ENCODE results near the gene NKG7.

Gene NKG7

DNA sequence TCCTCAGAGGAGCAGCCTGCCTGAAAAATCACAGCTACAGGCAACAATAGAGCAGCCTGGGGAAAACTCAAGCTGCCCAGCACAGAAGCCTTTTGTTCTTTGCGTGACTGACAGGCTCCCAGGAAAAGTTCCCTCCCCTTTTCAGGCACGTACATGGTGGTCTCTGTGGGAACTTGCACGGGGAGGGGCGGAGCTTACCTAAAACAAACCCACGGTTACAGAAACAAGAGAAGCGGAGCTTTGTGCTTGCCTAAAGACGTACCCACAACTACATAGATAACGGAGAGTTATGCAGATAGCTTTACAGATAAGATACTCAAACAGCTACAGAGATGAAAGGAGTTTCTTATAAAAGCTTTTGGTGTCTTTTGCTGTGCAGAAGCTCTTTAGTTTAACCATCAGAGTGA, 17.7 kb downstream of the NKG7 start:
- no peak for DNase-seq (ENCODE audit: low read depth)
- Histone ChIP-seq H3K4me3 (ENCODE audit: low read length) (no peak overlapping the region), H3K27me3 (replicated peaks; ENCODE audit: control insufficient read depth, insufficient read depth, low read length) (no peaks in the 10 kb centered on the region), H3K9ac (ENCODE audit: low read length) (no peak overlapping the region), H3K9me3 (ENCODE audit: control insufficient read depth, low read length) (no peaks in the 10 kb centered on the region), H3K4me1 (ENCODE audit: control insufficient read depth, insufficient read depth, low read length) (peaks cover 29% of the 10 kb centered on the region), H3K36me3 (ENCODE audit: control insufficient read depth, insufficient read depth, low read length, severe bottlenecking) (peaks cover 40% of the 10 kb centered on the region)

DNA sequence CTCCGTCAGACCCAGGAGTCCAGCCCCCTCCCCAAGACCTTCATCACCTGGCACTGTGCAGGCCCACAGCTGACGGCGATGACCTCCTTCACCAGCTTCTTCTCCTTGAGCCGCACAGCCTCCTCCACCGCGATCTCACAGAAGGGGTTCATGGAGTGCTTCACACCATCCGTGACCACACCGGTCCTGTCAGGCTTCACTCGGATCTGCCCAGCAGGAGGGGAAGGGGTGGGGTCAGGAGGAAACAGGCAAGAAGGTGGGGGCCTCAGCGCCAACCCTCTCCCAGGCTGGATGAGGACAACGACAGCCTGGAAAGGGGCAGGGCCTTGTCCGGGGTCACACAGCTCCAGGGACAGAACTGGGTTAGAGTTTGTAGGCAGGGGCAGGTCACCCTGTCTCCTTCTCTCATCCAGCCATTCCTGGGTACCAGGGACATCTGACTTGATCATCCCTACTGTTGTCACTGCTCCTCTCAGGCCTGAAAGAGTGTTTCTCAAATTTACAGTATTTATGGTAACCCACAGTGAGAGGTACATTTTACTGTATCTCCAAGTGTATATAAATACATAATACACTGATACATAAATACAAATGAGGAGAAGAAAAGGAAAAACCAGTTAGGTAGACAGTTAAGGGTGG, 18.2 kb downstream of the NKG7 start:
- no peak for DNase-seq (ENCODE audit: low read depth)
- Histone ChIP-seq H3K9ac (ENCODE audit: low read length) (no peak overlapping the region), H3K9me3 (ENCODE audit: control insufficient read depth, low read length) (no peaks in the 10 kb centered on the region), H3K4me3 (ENCODE audit: low read length) (no peak overlapping the region), H3K27me3 (replicated peaks; ENCODE audit: control insufficient read depth, insufficient read depth, low read length) (no peaks in the 10 kb centered on the region), H3K4me1 (ENCODE audit: control insufficient read depth, insufficient read depth, low read length) (peaks cover 24% of the 10 kb centered on the region), H3K36me3 (ENCODE audit: control insufficient read depth, insufficient read depth, low read length, severe bottlenecking) (peaks cover 45% of the 10 kb centered on the region)

DNA sequence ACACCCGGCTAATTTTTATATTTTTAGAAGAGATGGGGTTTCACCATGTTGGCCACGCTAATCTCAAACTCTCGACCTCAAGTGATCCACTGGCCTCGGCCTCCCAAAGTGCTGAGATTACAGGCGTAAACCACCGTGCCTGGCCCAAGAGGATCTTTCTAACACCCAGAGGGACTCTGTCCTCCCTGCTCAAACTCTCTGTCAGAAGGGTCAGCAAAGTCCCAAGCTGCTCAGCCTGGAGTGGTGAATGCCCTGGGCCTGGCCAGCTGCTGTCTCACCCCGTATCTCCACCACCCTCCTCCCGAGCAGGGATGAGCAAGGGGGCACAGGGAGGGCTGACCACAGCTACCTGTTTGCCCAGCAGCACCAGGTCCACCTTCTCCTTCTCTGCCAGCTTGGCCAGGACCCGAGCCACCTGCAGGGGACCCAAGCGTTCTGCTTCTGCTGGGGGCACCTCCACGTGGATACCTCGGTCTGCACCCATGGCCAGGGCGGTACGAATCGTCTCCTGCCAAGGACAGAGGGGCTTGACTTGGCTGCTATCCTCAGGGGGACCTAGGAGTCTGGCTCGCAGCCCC, 19.6 kb downstream of the NKG7 start:
- H3K27me3 ChIP-seq (replicated peaks; ENCODE audit: control insufficient read depth, insufficient read depth, low read length), result no peaks in the 10 kb centered on the region
- no peak overlapping the region for H3K9ac ChIP-seq (ENCODE audit: low read length)
- H3K4me3 ChIP-seq (ENCODE audit: low read length), result no peak overlapping the region
- no peak for DNase-seq (ENCODE audit: low read depth)
- H3K36me3 ChIP-seq (ENCODE audit: control insufficient read depth, insufficient read depth, low read length, severe bottlenecking), result peaks cover 55% of the 10 kb centered on the region
- no peaks in the 10 kb centered on the region for H3K9me3 ChIP-seq (ENCODE audit: control insufficient read depth, low read length)
- peaks cover 15% of the 10 kb centered on the region for H3K4me1 ChIP-seq (ENCODE audit: control insufficient read depth, insufficient read depth, low read length)

DNA sequence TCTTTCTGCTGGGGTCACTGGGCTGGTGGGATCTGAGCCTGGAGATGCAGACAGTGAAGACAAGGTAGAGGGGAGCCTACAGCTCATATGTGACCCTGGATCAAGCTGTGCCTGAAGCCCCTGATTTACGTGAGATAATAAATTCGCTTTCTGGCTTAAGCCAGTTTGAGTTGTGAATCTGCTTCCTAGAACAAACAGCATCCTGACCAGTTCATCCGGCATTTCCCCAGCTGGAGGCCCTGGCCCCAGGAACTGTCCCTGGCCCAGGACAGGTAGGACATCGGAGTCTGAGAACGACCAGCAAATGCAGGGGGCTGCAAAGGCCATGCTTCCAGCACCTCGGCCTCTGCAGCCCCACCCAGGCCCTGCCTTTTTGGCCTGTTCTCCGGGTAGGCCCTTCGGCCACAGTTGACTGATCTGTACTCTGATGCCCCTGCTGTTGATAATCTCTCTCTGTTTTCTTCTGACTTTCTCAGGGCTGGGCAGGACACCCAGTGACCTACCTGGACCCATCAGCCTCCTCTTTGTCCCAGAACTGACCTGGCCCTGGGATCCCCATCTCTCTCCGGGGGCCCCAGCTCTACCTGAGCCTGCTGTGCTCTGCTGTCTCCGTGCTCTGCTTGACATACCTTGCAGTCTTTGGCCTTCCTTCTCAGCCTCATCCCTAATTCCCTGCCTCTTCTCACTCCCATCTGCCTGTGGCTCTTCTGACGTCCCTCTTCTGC, 21.0 kb downstream of the NKG7 start:
- Histone ChIP-seq H3K4me3 (ENCODE audit: low read length) (no peak overlapping the region), H3K9me3 (ENCODE audit: control insufficient read depth, low read length) (no peaks in the 10 kb centered on the region), H3K36me3 (ENCODE audit: control insufficient read depth, insufficient read depth, low read length, severe bottlenecking) (peaks cover 66% of the 10 kb centered on the region), H3K27me3 (replicated peaks; ENCODE audit: control insufficient read depth, insufficient read depth, low read length) (no peaks in the 10 kb centered on the region), H3K4me1 (ENCODE audit: control insufficient read depth, insufficient read depth, low read length) (peaks cover 13% of the 10 kb centered on the region), H3K9ac (ENCODE audit: low read length) (no peak overlapping the region)
- no peak for DNase-seq (ENCODE audit: low read depth)

DNA sequence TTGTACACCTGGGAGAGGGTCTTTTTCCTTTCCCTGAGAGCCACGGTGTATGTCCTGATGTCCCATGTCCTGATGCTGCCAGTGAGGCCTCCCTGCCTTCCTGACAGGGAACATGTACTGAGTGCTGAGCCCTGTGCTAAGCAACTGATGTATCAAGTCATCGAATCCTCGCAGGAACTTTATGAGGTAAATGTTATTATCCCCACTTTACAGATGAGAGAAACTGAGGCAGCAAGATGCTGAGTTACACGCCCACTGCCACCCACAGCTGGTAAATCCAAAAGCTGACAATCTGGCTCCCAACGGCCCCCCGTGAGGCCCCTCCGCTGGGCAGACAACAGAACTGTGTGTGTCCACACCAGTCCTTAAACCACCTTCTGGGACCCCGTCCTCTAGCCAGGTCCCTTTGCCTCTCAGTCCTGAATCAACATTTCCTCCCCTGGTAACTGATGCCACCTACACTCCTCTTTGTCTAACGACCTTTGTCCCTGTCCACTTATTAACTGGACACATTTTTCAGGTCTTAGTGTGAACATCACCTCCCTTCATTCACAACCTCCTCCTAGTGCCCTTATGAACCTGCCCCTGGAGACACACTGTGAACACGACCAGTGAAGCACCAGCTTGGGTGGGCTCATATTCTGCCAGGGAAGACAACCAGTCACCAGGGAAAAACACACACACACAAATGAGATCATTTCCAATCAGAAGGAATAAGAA, 25.1 kb downstream of the NKG7 start:
- H3K9ac ChIP-seq (ENCODE audit: low read length), result no peak overlapping the region
- no peaks in the 10 kb centered on the region for H3K9me3 ChIP-seq (ENCODE audit: control insufficient read depth, low read length)
- no peak for DNase-seq (ENCODE audit: low read depth)
- H3K36me3 ChIP-seq (ENCODE audit: control insufficient read depth, insufficient read depth, low read length, severe bottlenecking), result peaks cover 74% of the 10 kb centered on the region
- no peaks in the 10 kb centered on the region for H3K27me3 ChIP-seq (replicated peaks; ENCODE audit: control insufficient read depth, insufficient read depth, low read length)
- peaks cover 10% of the 10 kb centered on the region for H3K4me1 ChIP-seq (ENCODE audit: control insufficient read depth, insufficient read depth, low read length)
- no peak overlapping the region for H3K4me3 ChIP-seq (ENCODE audit: low read length)

DNA sequence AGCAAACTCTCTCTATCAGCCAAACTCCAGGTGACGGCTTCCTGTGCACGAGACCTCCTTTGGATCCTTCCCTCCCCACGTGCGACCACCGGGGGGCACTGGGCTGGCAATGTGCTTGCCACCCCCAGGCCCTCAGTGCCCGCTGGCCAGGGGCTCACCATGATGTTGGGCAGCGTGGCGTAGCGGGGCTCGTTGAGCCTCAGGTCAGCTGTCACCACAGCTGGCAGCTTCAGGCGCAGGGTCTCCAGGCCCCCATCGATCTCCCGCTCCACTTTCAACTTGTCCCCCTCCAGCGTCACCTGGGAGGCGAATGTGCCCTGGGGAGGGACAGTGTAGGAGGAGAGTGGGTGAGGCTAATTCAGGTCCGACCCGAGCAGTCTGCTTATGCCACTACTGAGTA, 25.7 kb downstream of the NKG7 start:
- Histone ChIP-seq H3K27me3 (replicated peaks; ENCODE audit: control insufficient read depth, insufficient read depth, low read length) (no peaks in the 10 kb centered on the region), H3K4me1 (ENCODE audit: control insufficient read depth, insufficient read depth, low read length) (peaks cover 10% of the 10 kb centered on the region), H3K36me3 (ENCODE audit: control insufficient read depth, insufficient read depth, low read length, severe bottlenecking) (peaks cover 68% of the 10 kb centered on the region), H3K9me3 (ENCODE audit: control insufficient read depth, low read length) (no peaks in the 10 kb centered on the region), H3K9ac (ENCODE audit: low read length) (no peak overlapping the region), H3K4me3 (ENCODE audit: low read length) (no peak overlapping the region)
- DNase-seq (ENCODE audit: low read depth), result no peak

DNA sequence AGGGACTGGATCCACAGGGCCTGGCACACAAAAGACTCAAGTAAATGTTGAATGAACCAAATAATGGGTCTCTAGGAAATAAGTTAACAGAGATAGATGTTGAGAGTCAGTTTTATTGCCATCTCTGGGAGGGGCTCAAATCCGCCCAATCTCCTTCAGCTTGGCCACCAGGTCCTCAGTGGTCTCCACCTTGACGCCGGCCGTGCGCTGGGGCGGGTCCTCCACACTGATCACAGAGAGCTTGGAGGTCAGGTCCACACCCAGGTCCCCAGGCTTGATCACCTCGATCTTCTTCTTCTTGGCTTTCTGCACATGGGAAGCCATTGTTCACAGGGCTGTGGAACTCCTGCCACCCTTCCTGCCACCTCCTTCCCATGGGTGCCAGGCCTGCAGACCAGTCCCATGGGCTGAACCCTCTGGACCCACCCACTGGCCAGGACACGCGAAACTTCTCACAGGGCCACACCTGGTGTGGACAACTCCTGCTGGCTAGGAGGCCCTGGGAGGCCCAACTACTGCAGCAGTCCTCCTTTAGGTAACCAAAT, 27.3 kb downstream of the NKG7 start:
- Histone ChIP-seq H3K4me1 (ENCODE audit: control insufficient read depth, insufficient read depth, low read length) (peaks cover 1% of the 10 kb centered on the region), H3K36me3 (ENCODE audit: control insufficient read depth, insufficient read depth, low read length, severe bottlenecking) (peaks cover 55% of the 10 kb centered on the region), H3K27me3 (replicated peaks; ENCODE audit: control insufficient read depth, insufficient read depth, low read length) (no peaks in the 10 kb centered on the region), H3K9me3 (ENCODE audit: control insufficient read depth, low read length) (no peaks in the 10 kb centered on the region), H3K4me3 (ENCODE audit: low read length) (no peak overlapping the region), H3K9ac (ENCODE audit: low read length) (no peak overlapping the region)
- no peak for DNase-seq (ENCODE audit: low read depth)

DNA sequence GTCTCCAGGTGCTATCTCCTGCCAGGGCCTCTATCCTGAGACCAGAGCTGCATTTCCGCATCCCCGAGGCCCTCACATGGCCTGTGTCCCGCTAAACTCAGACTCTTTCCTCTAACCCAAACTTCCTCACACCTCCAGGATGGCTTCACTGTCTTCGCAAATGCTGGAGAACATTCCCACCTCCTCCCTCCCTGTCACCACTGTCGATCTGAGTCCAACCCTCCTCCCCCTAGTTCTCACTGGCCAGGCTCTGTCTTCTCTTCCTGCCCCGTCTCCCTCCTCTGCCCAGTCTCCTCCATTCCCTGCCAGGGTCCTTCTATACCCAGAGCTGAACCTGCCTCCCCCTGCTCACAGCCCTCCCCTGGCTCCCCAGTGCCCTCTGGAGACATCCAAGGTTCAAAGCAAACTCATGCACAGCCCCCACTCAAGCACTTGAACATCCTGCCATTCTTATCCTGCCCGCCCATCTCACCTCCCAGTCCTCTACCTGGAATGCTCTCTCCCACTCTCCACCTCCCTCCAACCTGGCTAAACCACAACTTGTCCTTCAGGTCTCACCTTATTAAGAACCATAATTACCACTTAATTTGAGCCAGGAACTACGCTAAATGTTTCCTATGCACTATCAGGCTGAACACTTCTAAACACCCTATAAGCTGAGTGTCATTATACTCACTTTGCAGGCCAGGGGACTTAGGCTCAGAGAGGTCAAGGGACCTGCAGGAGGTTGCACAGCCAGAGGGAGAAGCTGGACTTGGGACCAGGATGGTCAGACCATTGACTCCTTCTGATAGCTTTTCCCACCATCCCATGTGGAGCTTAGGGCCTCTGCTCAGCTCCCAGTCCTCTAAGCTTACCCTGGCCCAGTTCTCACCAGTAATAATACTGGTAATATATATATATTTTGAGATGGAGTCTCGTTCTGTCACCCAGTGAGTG, 29.6 kb downstream of the NKG7 start:
- no peaks in the 10 kb centered on the region for H3K27me3 ChIP-seq (replicated peaks; ENCODE audit: control insufficient read depth, insufficient read depth, low read length)
- H3K9me3 ChIP-seq (ENCODE audit: control insufficient read depth, low read length), result no peaks in the 10 kb centered on the region
- DNase-seq (ENCODE audit: low read depth), result no peak
- no peak overlapping the region for H3K9ac ChIP-seq (ENCODE audit: low read length)
- H3K4me3 ChIP-seq (ENCODE audit: low read length), result no peak overlapping the region
- peaks cover 35% of the 10 kb centered on the region for H3K36me3 ChIP-seq (ENCODE audit: control insufficient read depth, insufficient read depth, low read length, severe bottlenecking)
- peaks cover 8% of the 10 kb centered on the region for H3K4me1 ChIP-seq (ENCODE audit: control insufficient read depth, insufficient read depth, low read length)

DNA sequence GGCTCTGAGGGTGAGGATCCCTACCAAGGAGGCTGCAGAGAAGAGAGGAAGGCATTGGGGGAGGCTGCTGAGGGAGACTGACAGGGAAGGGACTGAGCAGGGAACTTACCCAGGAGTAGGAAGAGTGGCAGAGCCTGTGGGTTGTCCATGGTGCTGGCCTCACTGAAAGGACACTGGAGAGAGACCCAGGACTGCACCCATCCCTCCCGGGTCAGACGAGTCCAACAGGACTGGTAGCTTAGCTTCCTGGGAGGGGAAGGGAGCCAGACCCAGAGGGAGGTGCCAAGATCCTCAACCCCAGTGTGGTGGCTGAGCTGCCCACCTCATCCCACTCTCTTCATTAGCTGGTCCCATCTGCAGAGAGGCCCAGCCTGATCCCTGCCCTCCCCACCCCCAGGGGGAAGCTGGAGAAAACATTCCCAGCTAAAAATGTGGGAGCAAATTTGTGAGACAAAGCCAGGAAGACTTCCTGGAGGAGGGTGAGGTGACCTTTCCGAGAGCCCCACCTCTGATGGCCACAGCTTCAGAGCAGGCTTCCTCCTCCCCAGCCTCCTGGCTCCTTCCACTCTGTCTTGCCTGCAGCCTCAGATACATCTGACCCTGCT, 30.4 kb downstream of the NKG7 start, which contains the start of gene VSIG10L:
TSS of gene VSIG10L (minus strand) at position 164 of the 605 bp plus-strand sequence. CDS start at position 149, 15 bp downstream.
- H3K9ac ChIP-seq (ENCODE audit: low read length), result no peak within 1 kb of the TSS
- peaks cover 8% of the 10 kb centered on the region for H3K4me1 ChIP-seq (ENCODE audit: control insufficient read depth, insufficient read depth, low read length)
- no peaks in the 10 kb centered on the region for H3K27me3 ChIP-seq (replicated peaks; ENCODE audit: control insufficient read depth, insufficient read depth, low read length)
- DNase-seq (ENCODE audit: low read depth), result no peak
- H3K9me3 ChIP-seq (ENCODE audit: control insufficient read depth, low read length), result no peaks in the 10 kb centered on the region
- H3K36me3 ChIP-seq (ENCODE audit: control insufficient read depth, insufficient read depth, low read length, severe bottlenecking), result peaks cover 27% of the 10 kb centered on the region
- no peak within 1 kb of the TSS for H3K4me3 ChIP-seq (ENCODE audit: low read length)

DNA sequence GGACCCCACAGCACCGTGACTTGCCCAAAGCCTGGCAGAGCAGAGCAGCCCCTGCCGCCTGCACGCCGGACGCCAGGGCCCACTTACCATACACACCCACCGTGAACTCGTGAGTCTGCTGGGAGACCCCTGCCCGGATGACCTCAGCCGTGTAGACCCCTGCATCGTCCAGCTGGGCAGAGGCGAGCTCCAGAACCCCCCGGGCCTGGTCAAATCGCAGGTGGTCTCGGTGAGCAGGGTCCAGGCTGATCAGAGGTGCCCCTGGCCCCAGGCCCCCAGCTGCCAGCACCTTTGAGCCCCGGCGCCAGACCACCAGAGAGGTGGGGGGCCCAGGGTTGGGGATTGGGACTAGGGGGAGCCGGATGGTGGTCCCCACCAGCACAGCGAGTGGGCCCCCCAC, 31.4 kb downstream of the NKG7 start:
- no peak overlapping the region for H3K4me3 ChIP-seq (ENCODE audit: low read length)
- no peaks in the 10 kb centered on the region for H3K27me3 ChIP-seq (replicated peaks; ENCODE audit: control insufficient read depth, insufficient read depth, low read length)
- H3K4me1 ChIP-seq (ENCODE audit: control insufficient read depth, insufficient read depth, low read length), result peaks cover 8% of the 10 kb centered on the region
- H3K9ac ChIP-seq (ENCODE audit: low read length), result no peak overlapping the region
- peaks cover 17% of the 10 kb centered on the region for H3K36me3 ChIP-seq (ENCODE audit: control insufficient read depth, insufficient read depth, low read length, severe bottlenecking)
- no peak for DNase-seq (ENCODE audit: low read depth)
- no peaks in the 10 kb centered on the region for H3K9me3 ChIP-seq (ENCODE audit: control insufficient read depth, low read length)
